GM19397 (cell line): ENCODE data around the gene RTL5.

ENCODE experiments used
- ATAC-seq: cut with Tn5 transposase; IDR thresholded peaks from one replicate; pipeline ENCODE4 v1.9.1; 2021; ENCODE audit warnings: mild to moderate bottlenecking, moderate library complexity; ENCODE audit not compliant: unreplicated experiment

Gene RTL5

DNA sequence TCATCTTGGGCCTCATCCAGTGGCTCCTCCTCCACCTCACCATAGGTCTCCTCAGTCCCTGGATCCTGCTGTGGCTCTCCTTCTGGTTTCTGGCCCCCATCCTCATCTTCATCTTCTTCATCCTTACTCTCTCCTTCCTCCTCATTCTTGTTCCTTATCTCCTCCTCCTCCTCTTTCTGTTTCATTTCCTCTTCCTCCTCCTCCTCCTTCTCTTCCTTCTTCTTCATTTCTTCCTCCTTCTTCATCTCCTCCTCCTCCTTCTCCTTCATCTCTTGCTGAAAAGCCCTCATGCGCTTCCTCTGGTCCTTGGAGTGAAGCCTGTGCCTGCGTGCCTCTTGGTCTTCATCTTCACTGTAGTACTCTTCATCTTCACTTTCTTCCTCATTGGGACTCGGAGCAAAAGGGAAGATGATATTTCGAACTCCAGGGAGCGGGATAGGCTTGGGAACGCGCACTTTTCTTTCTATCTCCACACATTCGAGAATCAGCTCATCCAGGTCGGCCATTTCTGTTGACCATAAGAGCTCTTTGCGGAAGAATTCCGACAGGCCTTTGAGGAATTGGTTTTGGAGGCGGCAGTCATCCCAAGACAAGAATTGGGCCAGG is 1.5 kb downstream of the RTL5 start:
- ATAC-seq: no peak

DNA sequence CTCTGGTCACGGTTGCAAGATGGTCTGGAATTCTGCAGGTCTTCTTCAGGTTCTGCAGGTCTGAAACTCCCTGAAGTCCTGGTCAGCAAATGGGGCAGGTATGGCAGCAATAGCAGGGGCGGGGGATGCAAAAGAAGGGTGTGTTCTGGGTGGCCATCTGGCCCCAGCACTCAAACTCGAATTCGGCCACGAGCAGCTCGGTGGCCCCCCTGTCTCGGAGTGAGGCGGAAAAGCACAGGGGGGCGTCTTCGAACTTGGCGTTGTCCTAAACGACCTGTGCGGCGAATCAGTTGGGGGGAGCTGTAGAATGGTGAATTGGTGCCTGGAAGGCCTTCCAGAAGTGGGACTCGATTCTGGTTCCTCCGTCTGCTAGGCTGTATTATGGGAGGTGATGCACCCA is 2.1 kb downstream of the RTL5 start:
- ATAC-seq: no peak

DNA sequence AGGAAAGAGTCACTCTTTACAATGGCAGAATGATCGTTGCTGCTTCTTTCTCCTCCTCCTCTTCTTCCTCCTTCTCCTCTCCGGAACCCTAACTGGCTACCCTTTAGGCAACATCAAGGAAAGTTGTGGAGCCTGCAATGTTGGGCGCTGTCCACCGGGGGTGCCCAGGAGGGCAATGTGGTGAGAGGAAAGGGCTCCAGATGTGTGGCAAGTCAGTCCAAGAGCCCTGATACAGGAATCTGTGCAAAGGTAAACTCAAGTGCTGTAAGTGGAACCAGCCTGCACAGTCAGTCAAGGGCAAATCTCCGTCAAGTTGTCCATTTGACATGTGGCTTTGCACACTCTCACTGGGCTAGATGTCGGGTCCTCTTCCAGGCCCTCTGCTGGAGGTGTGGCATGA is 2.8 kb downstream of the RTL5 start:
- ATAC-seq: no peak

DNA sequence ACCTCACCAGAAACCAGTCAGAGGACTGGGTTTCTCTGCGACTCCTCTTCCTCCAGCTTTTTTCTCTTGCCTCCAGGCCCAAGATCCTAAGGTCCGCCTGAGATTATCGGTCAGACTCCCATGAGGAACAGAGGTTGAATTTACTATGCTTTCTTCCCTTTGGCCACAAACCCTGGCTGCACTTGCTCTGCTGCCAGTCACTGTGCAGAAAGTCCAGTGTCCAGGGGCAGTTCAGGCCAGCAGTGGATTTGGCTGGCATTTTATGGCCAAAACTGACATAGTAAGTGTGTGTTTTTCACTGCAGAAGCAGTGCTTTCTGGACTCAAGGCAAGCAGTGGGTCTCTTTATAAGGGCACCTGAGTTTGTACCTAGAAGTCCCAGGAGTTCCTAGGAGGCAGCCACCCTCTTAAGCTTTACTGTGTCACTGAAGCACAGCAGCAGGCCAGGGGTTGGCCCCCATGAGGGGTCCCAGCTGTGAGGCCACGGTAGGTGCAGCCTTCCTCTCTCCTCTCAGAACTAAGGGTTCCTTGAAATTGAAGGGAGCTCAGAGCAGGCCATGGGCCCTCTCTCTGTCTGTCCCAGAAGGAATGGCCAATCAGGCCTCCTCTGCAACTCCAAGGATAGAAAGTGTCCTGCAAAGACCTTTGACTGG is 3.4 kb downstream of the RTL5 start:
- ATAC-seq: no peak

DNA sequence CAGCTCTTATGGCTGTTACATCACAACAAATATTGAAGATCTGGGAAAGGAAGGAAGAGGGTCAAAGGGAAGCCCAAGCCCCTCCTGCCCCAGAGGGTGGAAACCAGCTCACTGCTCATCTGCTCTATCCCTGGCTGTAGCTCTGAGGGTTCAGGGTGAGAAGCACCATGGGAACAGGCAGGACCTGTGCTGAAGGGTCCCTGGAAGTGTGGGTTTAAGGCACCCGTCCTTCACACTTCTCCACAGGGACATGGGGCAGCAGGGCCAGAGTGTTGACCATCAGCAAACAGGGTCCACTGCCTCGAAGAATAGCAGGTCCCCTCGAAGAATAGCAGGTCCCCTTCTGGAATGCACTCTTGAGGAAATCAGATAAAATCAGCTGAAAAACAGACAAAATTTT is 4.4 kb downstream of the RTL5 start:
- ATAC-seq: no peak

DNA sequence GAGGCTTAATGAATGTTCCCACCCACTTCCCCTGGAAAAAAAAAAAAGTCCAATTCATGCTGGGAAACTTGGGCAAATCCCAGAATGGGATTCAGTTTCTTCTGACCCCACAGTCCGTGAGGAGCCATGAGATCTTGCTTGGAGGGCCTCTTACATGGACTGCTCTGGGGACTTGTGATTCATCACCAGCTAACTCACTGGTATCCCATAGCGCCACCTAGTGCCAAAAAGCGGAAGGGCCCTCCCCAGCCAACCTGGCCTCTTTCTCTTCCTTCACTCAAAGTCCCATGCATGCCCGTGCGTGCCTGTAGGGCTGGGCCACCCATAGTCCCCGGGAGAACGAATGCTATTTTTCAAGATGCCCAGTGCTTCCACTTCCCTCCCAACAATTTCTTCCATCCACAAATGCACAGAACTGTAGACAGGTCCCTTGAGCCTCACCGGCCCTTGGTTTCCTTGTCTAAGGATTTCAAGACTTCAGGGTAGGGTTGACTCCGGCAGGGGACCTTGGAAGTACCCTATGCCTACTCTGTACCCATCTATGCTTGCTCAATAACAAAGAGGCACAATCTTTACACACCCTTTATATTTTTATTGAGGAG is 5.1 kb downstream of the RTL5 start:
- peak; percentile 73 for ATAC-seq

DNA sequence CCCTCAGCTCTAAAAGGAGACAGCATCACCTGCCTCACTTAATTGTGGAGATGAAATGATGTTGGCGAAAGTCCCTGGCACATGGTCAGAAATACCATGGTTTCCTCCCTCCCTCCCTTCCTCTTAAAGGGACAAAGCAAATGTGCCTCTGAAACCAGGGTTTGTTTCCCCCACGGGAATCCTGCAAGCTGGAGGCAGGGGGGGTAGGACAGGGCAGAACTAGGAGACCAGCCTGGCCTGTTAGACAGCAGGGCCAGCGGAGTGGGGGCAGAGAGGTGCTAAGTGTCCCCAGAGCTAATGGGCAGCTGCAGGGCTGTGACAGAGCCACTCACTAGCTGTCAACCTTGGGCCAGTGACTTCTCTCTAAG is 5.7 kb downstream of the RTL5 start:
- no peak for ATAC-seq

DNA sequence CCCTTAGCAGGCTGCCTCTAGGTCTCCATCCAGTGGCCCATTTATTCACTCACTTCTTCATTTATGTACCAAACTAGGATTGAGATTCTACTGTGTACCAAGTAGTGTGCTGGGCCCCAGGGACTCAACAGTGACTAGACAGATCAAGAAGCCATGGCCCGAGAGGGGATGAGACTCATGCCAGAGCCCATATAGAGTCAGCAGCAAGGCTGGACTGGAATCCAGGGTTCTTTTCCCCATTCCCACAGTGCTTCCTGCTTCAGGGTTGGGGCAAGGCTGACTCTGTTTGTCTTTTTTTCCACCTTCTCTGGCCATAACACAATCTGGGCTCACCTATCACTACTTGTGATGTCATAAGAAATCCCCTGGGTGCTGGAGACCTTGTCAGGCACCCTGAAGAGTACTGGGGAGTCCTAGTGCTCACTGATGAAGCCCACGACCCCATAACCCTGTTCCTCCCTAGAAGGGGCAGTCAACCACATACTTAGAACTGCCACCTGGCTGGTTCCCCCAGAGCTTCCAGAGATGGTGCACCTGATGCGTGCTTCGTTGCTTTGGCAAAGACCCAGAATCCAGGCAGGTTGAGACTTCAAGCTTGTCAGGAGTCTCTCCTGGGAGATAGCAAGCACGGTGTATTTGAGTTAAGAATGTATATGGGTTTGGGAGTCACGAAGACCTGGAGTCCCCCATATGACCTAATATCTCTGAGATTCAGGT is 6.2 kb downstream of the RTL5 start:
- ATAC-seq: no peak

DNA sequence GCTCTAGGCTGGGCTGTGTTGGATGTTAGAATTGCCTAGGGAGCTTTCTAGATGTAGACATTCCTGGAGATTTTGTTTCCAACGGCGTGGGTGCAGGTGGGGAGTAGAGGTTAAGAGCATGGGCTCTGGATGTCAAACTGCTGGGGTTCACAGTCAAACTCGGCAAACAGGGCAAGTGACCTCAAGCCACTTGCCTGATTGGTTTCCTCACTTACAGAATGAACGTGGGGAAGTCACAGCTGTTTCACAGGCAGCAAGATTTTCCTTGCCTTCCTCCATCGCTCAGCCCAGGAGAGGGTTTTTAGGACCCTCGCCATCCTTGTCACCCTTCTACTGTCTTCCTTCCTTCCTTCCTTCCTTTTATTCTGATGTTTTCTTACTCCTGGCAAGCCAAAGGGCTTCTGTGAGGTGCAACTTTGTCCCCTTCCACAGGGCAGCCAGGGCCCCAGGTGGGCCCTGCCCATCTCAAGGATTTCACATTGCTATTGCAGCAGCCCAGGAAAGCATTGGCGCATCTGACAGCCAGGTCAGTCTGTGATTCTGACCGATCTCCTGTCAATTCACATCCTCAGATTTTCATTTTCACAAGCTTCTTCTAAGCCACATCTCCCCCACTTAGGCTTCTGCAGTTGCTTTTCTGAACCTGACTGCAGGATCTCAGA is 7.0 kb downstream of the RTL5 start:
- no peak for ATAC-seq

DNA sequence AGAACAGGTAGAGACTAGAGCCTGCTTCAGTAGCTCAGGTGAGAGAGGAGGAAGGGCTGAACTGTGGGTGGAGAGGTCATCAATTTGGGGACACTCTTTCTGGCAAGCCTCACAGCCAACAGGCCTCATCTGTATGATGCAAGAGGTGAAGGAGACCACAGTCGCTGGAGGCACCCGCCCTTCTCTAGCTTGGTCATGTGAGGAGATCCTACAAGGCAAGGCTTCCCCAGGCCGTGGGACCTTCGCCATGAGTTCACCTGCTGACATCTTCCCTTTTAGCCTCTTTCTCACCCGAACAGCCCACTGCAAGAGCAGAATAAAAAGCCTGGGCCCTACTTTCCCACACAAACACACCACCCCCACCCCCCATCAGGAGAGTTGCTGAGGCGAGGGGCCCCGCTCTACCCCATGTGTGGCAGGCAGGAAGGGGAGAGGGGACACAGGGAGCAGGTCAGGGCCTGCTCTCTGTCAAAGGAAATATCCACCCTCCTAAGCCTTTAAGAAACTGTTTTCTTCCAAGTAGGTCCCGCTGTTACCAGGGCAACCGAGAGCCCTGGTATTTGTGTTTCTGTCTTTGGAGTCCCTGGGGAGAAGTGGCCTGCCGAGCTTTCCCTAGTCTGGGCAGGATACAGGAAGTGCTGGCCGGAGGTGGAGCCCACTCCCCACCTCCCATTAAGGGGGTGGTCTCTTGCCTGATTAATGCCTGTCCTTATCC is 8.1 kb downstream of the RTL5 start:
- no peak for ATAC-seq

DNA sequence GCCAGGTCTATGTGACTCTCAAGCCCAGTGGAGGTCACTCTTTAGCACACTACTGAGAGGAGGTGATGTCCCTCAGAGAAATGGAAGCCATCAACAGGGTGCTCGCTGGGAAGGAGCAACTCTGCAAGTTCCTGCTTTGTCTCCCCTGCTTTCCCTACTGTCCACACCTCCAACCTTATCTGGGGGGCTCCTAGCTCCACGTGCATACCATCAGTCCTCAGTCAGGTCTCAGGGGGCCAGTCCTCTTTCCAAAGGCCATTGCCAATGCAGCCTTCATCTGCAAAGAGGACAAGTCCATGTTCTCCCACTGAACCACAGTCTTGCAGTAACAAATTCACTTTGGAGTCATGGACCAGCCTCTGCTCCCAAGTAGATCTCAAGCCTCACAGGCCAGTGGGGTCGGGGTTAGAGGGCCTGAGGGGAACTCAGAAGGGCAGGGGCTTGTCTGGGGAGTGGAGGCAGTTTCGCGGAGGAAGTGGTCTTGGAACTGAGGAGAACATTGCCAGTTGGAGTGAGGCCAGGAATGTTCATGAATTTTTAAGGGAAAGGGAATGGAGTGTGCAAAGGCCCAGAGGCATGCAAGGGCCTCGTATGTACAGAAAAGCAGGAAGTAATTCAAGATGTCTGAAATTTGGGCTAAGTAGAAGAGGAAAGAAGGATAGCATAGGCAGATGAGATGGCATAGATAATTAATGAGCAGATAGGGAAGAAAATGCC is 8.9 kb downstream of the RTL5 start:
- ATAC-seq: no peak

DNA sequence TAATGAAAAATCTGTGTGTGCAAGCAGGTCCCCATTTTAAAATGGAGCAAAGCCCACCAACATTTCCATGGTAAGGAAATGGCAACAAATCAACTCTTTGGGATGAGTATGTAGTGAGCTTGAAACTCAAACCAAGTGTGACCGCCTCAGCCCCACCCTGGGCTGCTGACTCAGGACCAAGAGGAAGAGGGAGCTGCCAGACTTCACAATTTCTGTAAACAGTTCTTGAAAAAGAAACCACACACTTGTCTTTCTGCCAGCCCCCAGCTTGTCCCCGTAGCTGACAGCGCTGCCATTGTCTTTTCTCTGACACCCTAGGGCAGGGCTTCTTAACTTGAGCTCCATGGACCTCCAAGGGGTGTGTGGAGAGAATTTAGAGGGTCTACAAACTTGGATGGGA is 10.3 kb downstream of the RTL5 start:
- ATAC-seq: no peak

DNA sequence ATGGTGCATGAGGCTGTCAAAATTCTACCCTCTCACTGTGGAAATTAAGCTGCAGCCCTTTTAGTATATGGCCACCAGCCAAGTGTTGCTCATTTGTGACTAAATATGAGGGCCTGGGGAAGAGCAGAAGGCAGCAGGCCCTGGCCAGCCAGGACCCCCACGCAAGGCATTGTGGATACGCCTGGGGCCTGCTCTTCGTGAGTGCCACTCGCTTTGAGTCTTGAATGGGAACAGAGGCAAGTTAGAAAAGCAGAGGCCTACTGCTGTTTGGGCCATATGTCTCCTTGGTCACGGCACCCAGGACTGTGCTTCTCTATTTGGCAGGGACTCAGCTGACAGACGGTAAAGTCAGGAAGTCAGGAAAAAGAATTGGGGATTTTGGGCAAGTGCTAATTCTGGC is 10.9 kb downstream of the RTL5 start:
- ATAC-seq: no peak

DNA sequence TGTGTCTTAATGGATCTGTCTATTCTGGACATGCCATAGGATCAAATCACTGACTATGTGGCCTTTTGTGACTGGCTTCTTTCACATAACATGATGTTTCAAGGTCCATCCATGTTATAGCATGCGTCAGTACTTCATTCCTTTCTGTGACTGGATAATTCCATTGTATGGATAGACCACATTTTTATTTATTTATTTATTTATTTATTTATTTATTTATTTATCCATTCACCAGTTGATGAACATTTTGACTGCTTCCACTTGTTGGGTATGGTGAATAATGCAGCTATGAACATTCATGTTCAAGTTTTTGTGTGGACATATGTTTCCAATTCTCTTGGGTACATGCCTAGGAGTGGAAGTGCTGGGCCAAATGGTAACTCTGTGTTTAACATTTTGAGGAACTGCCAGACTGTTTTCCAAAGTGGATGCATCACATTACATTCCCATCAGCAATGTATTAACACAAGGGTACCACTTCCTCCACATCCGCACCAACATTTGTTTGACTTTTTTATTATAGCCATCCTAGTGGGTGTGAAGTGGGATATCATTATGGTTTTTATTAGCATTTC is 14.0 kb downstream of the RTL5 start:
- ATAC-seq: no peak

DNA sequence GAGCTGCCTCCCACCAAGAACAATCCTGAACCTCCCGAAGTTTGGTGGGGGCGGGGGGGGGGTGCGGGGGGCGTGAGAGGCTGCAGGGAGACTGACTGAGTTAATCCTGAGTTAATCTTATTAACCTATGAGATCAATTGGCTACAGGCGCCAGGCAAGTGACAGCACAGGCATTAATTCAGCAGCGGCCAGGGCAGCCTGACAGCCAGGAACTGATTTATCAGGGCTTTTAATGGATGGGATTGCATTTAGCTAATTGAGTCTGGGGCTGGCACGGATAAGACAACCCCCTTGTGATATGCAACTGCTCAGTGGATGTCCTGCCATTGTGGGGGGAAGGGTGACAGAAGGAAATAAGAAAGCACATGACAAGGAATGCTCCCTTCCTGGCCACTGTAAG is 16.3 kb downstream of the RTL5 start:
- no peak for ATAC-seq

DNA sequence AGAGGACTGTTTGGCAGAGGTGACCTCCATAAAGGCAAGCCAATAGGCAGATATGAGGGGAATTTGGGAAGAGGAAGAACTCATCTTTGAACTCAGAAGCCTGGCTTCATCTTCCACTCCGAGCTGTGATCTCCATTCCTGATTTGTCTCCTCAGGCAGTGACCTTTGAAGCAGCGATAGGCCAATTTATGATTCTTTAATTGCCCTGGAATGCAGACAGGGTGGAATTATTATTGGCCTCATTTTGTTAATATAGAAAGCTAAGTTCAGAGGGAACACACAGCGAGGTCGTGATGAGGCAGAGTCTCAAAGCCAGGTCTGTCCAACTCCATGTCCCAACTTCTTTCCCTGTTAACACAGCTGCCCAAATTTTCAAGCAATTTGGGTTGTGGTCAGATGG is 16.9 kb downstream of the RTL5 start:
- no peak for ATAC-seq

DNA sequence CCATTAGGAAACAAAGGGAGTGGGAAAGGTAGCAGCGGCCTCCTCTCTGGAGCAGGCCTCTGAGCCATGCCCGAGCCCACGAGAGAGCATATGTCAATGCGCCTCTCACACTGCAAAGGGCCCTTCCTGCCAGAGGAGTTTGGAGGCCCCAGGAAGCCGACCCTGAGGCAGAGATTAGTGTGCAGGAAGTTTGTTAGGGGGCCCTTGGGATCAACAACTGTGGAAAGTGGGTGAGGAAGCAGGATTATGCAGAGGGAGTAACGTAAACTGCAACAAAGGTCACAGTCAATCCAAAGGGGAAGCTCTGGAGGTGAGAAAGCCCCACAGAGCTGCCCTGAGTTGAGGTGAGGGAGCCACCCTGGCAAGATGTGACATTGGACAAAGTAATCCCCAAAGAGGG is 17.4 kb downstream of the RTL5 start:
- no peak for ATAC-seq

DNA sequence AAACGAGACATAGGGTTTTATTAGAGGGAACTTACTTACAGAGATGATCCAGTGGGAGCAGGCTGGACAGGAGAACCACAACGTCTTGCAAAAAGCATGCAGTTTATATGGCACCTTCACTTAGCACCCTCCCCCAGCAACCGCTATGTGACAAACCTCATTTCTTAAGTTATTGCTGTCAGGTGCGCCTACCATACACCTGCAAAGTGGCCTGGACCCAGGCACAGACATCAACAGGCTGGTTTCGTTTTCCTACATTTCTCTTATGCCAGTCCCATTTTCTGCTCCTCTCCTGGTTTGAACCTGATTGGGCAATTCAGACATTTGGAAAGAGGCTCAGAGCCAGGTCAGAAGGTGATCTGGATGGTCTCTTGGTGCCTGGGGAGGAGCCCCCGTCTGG is 18.3 kb downstream of the RTL5 start:
- no peak for ATAC-seq

DNA sequence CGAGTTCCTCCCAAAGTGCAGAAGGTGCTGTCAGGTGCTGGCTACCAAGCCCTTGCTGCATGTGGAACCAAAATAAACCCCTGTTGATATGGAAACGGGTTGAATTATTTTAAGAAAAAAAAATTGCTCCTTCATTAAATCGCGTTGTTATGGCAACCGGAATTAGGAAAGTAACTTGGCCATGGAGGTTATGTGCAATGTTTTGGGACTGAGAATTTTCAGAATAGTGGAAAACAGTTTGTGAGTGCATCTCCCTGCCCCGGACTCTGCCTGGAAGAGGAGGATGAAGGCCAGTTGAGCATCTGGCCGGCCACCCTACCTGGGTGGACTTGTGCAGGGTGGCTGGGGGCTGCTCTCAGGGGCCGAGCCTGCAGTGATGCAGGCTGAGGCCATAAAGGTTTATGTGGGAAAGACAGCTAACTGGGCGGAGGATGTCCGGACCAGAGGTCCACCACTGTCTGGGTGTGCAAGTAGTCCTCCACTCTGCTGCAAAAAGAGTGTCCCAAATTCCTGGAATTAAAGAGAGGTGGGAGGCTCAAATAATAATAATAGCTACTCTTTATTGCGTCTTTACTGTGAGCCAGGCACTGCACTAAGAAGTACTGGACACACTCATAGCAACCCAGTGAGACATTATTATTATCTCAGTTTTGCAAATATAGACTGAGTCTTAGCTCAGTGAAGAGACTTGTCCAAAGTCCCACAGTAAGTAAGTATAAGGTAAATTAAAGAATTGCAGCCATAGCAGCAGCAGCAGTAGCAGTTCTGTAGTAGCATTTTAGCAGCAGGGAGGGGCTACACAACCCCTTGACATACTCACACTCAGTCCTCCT is 20.6 kb downstream of the RTL5 start:
- ATAC-seq: no peak
